Adrenal gland (tissue), 12 donors: ENCODE results near the gene TWNK. TPM values are rescaled to one million over a fixed set of nuclear protein-coding genes. Genes with fewer than 3 reads are reported as not detected.

Experiments used
- DNase-seq, 7 donors: peaks; one replicate each; pipeline ENCODE4 v3.0.0-alpha.2; 2019 to 2020
- H3K27ac ChIP-seq, 5 donors: fragments of 200-600 bp; sonication (generic) in 4 of 5; 1 replicate in 3 of 5; 2 replicates in 2 of 5; pipeline versions ENCODE4 v1.5.1 to v1.8.0; 2016 to 2020; ENCODE audit warnings: mild to moderate bottlenecking in 1 of 5
- H3K27me3 ChIP-seq: fragments of 200-600 bp; 2 replicates; pipeline ENCODE4 v1.8.0; 2021
- H3K36me3 ChIP-seq, 2 donors: fragments of 200-600 bp; replicated peaks in 1 of 2; 1 replicate in 1 of 2; 2 replicates in 1 of 2; pipeline versions ENCODE4 v1.5.1 to v1.8.0; 2018 to 2022
- H3K4me1 ChIP-seq, 2 donors: fragments of 200-600 bp; replicated peaks in 1 of 2; 1 replicate in 1 of 2; 2 replicates in 1 of 2; pipeline versions ENCODE4 v1.5.1 to v1.8.0; 2018 to 2021
- H3K4me3 ChIP-seq, 4 donors: fragments of 200-600 bp; sonication (generic) in 3 of 4; one replicate each; pipeline ENCODE4 v1.5.1; 2016 to 2018
- H3K9me3 ChIP-seq, 3 donors: fragments of 200-600 bp; sonication (generic) in 1 of 3; replicated peaks in 1 of 3; 1 replicate in 2 of 3; 2 replicates in 1 of 3; pipeline versions ENCODE4 v1.5.1 to v1.8.0; 2016 to 2021
- CTCF ChIP-seq, 6 experiments: fragments of 450-650 bp in 4 of 6; fragments of 200-600 bp in 2 of 6; sonication (generic) in 1 of 6; IDR thresholded peaks; 1 replicate in 5 of 6; 2 replicates in 1 of 6; pipeline versions ENCODE4 v1.5.1 to v1.8.0; 2016 to 2021; ENCODE audit warnings: antibody characterized with exemption in 6 of 6, mild to moderate bottlenecking in 2 of 6, moderate library complexity in 1 of 6
- POLR2A ChIP-seq, 2 donors: fragments of 450-650 bp; IDR thresholded peaks; one replicate each; pipeline ENCODE4 v1.6.1; 2017; ENCODE audit warnings: antibody characterized with exemption in 2 of 2, mild to moderate bottlenecking in 2 of 2, moderate library complexity in 1 of 2
- WGBS, 4 donors: extraction: QIAGEN DNeasy Blood & Tissue Kit in 2 of 4; methylation state at CpG; one replicate each; pipeline versions ENCODE4 v1.1.5 to v1.1.7; 2013 to 2017; 5-methylcytosine and 5-hydroxymethylcytosine counted together
- intact Hi-C, 2 donors: fragments of 100-400 bp; cut with DNase I; formaldehyde crosslinking; loops; one replicate each; pipeline versions ENCODE4 v1.14.1 to v1.15.0; 2022 to 2023
- polyA plus RNA-seq, 3 donors: library from polyadenylated mRNA; stranded (reverse); fragments of 200-250 nt in 2 of 3; fragments of 350-450 nt in 1 of 3; fragmentation: Illumina TruSeq in 1 of 3; extraction: RNeasy Lipid Tissue Mini Kit (QIAGEN cat#74804) in 1 of 3; gene quantifications; one replicate each; pipeline ENCODE4 v1.2.3, GENCODE V29; 2013 to 2014
- total RNA-seq, 9 donors: library from RNA; depleted of rRNA in 4 of 9; stranded (reverse); fragments of >200 nt in 4 of 9; fragments of 120-200 nt in 1 of 9; fragmentation: NEBNext Ultra II Directional in 1 of 9; extraction: Animal tissue kit (Norgen Biotek cat#: 25700) in 1 of 9; gene quantifications; one replicate each; pipeline versions ENCODE4 v1.1.0 to v1.2.4, GENCODE V29; 2013 to 2023
- donor health status: healthy with polysubstance abuse.
- donor health status: Bipolar disorder and iron deficiency.
- donor health status: DM: yes; HTN: yes; CAD: no.
- donor health status: DM: no; HTN: no; CAD: no.
- donor health status: DM: no; HTN: no; CAD: no.
- donor health status: DM: yes; HTN: yes; CAD: no.

TWNK gene
- total and polyA plus RNA-seq, 12 donors, result 5.3 to 21.8 (median 9.3) TPM

GRCh38 chr10:100943508-100943907, 43.8 kb upstream of the TWNK start:
- TF ChIP-seq POLR2A (IDR thresholded peaks at IDR 0.05) (no peak), CTCF (IDR thresholded peaks at IDR 0.05) (no peak)
- Histone ChIP-seq H3K9me3 (no peaks in the 10 kb centered on the region), H3K27me3 (no peaks in the 10 kb centered on the region), H3K27ac (no peak overlapping the region), H3K36me3 (peaks cover 0 to 97% of the 10 kb centered on the region in 2 donors), H3K4me3 (no peak overlapping the region), H3K4me1 (peaks cover 0 to 4% of the 10 kb centered on the region in 2 donors)
- DNase-seq, result no peak
- intact Hi-C loops, result loop anchor here in 1 of 2 donors (10.0 kb wide), 1 partner anchor 851 kb away; no protein-coding TSS in a partner anchor

GRCh38 chr10:100945754-100946153, 41.6 kb upstream of the TWNK start:
- Histone ChIP-seq H3K27me3 (no peaks in the 10 kb centered on the region), H3K27ac (no peak overlapping the region), H3K9me3 (no peaks in the 10 kb centered on the region), H3K4me1 (peaks cover 0 to 4% of the 10 kb centered on the region in 2 donors), H3K36me3 (peaks cover 0 to 100% of the 10 kb centered on the region in 2 donors), H3K4me3 (no peak overlapping the region)
- intact Hi-C loops, result loop anchor here in 1 of 2 donors (10.0 kb wide), 1 partner anchor 849 kb away; no protein-coding TSS in a partner anchor
- no peak for DNase-seq
- TF ChIP-seq CTCF (IDR thresholded peaks at IDR 0.05) (no peak), POLR2A (IDR thresholded peaks at IDR 0.05) (no peak)

GRCh38 chr10:100948916-100949315, 38.4 kb upstream of the TWNK start:
- H3K27me3 ChIP-seq, result no peaks in the 10 kb centered on the region
- DNase-seq, result no peak
- no peak overlapping the region for H3K27ac ChIP-seq
- intact Hi-C loops, result loop anchor here in 1 of 2 donors (10.0 kb wide), 1 partner anchor 846 kb away; no protein-coding TSS in a partner anchor
- no peak overlapping the region for H3K4me3 ChIP-seq
- H3K9me3 ChIP-seq, result no peaks in the 10 kb centered on the region
- TF ChIP-seq POLR2A (IDR thresholded peaks at IDR 0.05) (no peak), CTCF (IDR thresholded peaks at IDR 0.05) (no peak)
- peaks cover 0 to 98% of the 10 kb centered on the region in 2 donors for H3K36me3 ChIP-seq
- 84 to 91% (median 91%) methylated on average over 3 of the region's 3 CpGs for WGBS, 4 donors
- H3K4me1 ChIP-seq, result peaks cover 0 to 4% of the 10 kb centered on the region in 2 donors

- DNase-seq, result no peak
- Histone ChIP-seq H3K36me3 (peaks cover 0 to 54% of the 10 kb centered on the region in 2 donors), H3K27ac (no peak overlapping the region), H3K27me3 (no peaks in the 10 kb centered on the region), H3K4me1 (no peaks in the 10 kb centered on the region), H3K9me3 (no peaks in the 10 kb centered on the region), H3K4me3 (no peak overlapping the region)
- TF ChIP-seq CTCF (IDR thresholded peaks at IDR 0.05) (no peak), POLR2A (IDR thresholded peaks at IDR 0.05) (no peak)
- intact Hi-C loops, result no loop called here
These were observed 27.1 kb upstream of the TWNK start for GRCh38 chr10:100960251-100960650.
